PFSK-1 (cell line): ENCODE results near the gene RIC3.

Source experiments
- FOXP2 ChIP-seq: optimal IDR thresholded peaks from 2 replicates; pipeline ENCODE3; 2011; ENCODE audit warnings: borderline replicate concordance, control low read depth, inconsistent platforms; ENCODE audit not compliant: insufficient read depth; ENCODE audit errors: extremely low read length, extremely low read depth
- POLR2AphosphoS5 ChIP-seq: IDR thresholded peaks from 2 replicates; pipeline ENCODE4 v1.6.1; 2012; ENCODE audit warnings: low read depth, mild to moderate bottlenecking, control low read depth, low read length, moderate library complexity
- SIN3A ChIP-seq: IDR thresholded peaks from 2 replicates; pipeline ENCODE4 v1.6.1; 2012; ENCODE audit warnings: mild to moderate bottlenecking, low read length, moderate library complexity, borderline replicate concordance; ENCODE audit not compliant: insufficient read depth
- TAF1 ChIP-seq: IDR thresholded peaks from 2 replicates; pipeline ENCODE4 v1.6.1; 2012; ENCODE audit warnings: low read length, control low read depth, borderline replicate concordance; ENCODE audit not compliant: insufficient read depth
- TF ChIP-seq, protein P1 (sequence below), 2 experiments: IDR thresholded peaks; 2 replicates each; pipeline versions ENCODE4 v1.6.1 to v1.8.0; 2011 to 2012; ENCODE audit warnings: low read depth in 2 of 2, low read length in 2 of 2, control low read depth in 1 of 2, inconsistent platforms in 1 of 2, mild to moderate bottlenecking in 1 of 2, moderate library complexity in 1 of 2; ENCODE audit not compliant: insufficient read depth in 1 of 2

The RIC3 gene

DNA sequence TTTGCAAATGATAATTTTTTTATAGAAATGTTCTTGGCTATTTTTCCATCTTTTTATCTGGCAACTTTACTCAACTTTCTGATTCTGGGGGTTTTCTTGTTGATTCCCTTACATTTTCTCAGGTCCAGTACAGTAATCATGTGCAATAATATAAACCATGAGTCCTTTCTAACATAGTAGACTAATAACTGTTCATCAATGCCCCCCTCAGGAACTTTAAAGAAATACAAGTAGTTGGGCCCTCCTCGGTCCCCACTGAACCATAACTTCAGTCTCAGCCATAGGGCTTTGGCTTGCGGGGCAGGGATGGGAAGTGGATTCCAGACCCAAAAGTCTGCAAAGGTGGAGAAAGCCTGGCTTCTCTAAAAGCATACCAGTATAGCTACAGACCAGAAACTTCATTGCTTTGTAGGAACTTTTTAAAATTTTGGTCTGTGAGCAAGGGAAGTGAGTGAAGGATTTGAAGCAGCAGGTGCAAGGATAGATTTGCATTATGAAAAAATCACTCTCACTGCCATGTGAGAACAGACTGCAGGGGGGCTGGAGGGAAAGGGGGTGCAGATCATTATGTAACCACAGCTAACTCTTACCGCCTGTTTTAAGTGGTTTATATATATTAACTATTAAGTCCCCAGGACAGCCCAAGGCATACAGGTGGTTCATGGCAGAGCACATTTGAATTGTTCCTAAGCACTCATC is 98.3 kb downstream of the RIC3 start:
- TF ChIP-seq POLR2AphosphoS5 (no peak), FOXP2 (no peak), SIN3A (no peak), TAF1 (no peak)
- TF ChIP-seq, protein P1, sequence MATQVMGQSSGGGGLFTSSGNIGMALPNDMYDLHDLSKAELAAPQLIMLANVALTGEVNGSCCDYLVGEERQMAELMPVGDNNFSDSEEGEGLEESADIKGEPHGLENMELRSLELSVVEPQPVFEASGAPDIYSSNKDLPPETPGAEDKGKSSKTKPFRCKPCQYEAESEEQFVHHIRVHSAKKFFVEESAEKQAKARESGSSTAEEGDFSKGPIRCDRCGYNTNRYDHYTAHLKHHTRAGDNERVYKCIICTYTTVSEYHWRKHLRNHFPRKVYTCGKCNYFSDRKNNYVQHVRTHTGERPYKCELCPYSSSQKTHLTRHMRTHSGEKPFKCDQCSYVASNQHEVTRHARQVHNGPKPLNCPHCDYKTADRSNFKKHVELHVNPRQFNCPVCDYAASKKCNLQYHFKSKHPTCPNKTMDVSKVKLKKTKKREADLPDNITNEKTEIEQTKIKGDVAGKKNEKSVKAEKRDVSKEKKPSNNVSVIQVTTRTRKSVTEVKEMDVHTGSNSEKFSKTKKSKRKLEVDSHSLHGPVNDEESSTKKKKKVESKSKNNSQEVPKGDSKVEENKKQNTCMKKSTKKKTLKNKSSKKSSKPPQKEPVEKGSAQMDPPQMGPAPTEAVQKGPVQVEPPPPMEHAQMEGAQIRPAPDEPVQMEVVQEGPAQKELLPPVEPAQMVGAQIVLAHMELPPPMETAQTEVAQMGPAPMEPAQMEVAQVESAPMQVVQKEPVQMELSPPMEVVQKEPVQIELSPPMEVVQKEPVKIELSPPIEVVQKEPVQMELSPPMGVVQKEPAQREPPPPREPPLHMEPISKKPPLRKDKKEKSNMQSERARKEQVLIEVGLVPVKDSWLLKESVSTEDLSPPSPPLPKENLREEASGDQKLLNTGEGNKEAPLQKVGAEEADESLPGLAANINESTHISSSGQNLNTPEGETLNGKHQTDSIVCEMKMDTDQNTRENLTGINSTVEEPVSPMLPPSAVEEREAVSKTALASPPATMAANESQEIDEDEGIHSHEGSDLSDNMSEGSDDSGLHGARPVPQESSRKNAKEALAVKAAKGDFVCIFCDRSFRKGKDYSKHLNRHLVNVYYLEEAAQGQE (IDR thresholded peaks at IDR 0.05; ENCODE audit: insufficient read depth in 1 of 2, low read depth in 2 of 2, low read length in 2 of 2), result no peak

DNA sequence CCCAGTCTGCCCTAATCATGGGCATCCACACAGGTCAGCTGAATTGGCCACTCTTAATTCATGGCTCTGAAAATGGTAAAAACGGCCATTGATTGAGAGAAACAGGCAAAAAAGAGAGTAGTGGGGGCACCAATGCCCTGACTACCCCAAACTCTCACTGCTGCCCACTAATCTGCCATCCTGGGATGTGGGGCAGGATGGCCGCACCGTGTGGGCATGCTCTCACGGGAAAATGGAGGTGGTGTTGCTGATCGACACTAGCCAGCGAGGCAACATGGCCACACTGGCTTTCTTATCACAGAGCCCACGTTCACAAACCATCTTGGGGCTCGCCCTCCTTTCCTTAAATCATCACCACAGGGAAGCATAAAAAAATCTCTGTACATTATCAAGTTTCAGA is 99.1 kb downstream of the RIC3 start:
- TF ChIP-seq TAF1, result no peak
- TF ChIP-seq, protein P1 (IDR thresholded peaks at IDR 0.05; ENCODE audit: insufficient read depth in 1 of 2, low read depth in 2 of 2, low read length in 2 of 2), result no peak
- no peak for TF ChIP-seq POLR2AphosphoS5
- TF ChIP-seq FOXP2, result no peak
- TF ChIP-seq SIN3A, result no peak

DNA sequence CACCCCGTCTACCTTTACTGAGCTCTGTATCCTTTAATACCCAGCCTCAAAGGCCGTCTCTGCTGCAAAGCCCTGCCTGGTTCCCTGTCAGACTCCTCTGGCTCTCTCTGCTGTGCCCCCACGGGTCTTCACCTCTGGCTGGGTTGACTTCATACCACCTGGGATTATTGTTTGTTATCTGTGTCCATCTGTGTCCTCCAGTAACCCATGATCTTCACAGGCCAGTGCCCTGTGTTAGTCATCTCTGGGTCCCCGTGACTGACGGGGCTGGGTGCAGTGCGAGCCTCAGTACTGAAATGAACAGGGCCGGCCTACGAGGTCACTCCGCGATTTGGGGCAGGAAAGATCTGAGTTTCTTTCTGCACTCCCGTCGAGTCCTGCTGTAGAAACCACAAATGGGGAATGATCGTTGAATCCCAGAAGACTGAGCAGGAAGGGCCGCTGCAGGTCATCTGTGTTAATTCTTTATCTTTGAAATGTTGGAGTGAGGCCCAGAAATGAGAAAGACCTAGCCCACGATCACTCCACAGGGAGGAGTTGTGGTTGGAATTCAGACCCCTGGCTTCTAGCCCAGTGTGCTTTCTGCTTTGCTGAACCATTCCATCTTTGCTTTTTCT is 100.1 kb downstream of the RIC3 start:
- no peak for TF ChIP-seq POLR2AphosphoS5
- TF ChIP-seq, protein P1 (IDR thresholded peaks at IDR 0.05; ENCODE audit: insufficient read depth in 1 of 2, low read depth in 2 of 2, low read length in 2 of 2), result 0 out of 4 replicates have a peak, but pooled peaks of 1 of the 2 experiments have one; percentile 57
- TF ChIP-seq SIN3A, result no peak
- no peak for TF ChIP-seq TAF1

DNA sequence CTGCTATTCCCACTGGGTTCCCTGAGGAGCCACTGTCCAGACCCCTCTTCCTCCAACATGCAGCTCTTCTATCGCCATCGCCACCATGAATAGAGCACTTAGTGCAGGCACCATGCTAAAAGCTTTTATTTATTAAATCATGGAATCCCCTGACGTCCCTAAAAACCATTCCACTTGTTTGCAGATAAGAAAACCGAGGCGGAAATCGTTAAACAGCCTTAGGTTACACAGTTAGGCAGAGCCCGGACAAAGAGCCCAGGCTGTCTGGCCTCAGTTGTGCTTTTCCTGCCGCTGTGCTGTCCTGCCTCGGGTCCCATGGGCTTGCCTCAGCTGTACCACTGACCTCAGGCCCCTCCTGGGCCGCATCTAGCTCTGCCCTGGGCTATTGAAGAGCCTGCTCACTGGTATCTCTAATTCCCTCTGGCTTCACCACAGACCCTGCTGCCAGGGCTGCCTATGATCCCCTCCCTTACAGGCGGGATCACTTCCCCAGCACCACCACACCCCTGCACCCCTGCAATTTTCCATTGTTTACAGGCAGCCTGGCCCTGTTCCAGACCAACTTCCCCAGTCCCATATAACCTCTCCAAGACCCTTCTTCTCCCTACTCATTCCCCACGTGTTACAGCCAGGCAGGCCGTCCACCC is 100.8 kb downstream of the RIC3 start:
- TF ChIP-seq POLR2AphosphoS5 (no peak), TAF1 (no peak), SIN3A (no peak), FOXP2 (no peak)
- TF ChIP-seq, protein P1 (IDR thresholded peaks at IDR 0.05; ENCODE audit: insufficient read depth in 1 of 2, low read depth in 2 of 2, low read length in 2 of 2), result no peak
